GM18858 (cell line): ENCODE measurements around the gene SLC22A1.
A peak's percentile ranks its signal among the peaks of the same experiment; 100 is the strongest.

ENCODE experiments used
- ATAC-seq: cut with Tn5 transposase; IDR thresholded peaks from one replicate; pipeline ENCODE4 v1.9.1; 2021; ENCODE audit not compliant: unreplicated experiment

The SLC22A1 gene

GRCh38 chr6:160167604-160168399 lies 46.2 kb downstream of the SLC22A1 start:
- ATAC-seq, result no peak

DNA sequence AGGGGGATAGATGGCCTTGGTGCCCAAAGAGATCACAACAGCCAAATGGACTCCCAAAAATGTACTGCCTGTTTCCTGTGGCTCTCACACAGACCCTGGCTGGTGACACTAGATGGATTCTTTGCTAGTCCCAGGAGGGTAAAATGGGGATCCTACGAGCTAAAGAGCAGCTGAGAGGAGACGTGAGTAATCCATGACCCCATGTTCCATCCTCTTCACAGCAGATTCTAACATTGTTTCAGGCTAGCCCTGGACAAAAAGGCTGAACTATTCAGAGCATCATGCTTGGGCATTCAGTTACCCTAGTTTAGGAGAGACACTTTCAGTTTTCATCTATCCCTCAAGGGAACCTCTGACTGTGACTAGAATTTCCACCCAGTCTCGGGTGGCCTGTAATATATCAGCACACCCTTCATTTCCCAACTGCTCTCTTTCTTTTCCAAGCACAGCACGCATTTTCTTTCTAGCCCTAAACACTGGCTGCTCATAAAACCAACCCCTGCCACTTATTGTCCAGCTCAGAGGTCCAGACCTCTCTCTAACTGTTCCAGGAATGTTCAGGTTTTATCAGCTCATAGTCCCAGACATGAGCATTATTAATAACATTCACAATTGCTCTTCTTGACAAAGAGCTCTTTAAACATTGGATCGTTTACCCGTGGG lies 48.5 kb downstream of the SLC22A1 start:
- no peak for ATAC-seq

DNA sequence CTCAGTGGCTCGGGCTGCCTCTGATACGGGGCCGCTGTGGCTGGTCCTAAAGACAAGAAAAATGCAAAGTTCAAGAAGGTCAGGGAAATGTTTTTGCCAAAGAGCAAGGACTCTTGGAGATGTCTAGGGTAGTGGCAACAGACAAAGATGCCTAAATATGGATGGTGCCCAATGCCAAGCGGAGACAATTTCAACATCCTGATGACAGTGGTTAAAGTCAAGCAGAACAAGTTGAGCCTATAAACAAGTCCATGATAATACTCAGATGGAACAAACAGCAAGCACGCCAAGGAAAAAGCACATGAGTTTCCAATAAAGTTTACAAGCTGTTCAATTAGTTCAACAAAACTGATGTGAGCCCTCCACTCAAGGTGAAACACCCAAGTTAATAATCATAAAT lies 51.1 kb downstream of the SLC22A1 start:
- ATAC-seq, result no peak

- no peak for ATAC-seq
Measured at GRCh38 chr6:160173806-160174527, 52.4 kb downstream of the SLC22A1 start.

- no peak for ATAC-seq
Measured at GRCh38 chr6:160174681-160175080, 53.1 kb downstream of the SLC22A1 start.

DNA sequence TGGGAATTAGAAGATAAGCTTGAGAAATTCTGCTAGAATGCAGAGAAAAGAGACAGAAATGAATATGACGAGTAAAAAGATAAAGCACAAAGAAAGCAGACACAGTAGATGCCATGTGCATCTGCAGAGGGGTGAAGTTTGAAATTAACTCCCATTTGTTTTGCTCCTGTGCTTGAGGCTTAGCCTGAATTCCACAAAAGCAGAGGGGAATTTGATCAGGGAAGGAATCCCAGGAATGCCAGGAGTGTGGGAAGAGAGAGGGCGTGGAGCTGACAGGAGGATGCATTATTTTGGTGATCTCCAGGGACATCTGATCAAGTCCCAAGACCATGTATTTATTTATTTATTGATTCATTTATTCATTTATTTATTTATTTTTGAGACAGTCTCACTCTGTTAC lies 55.6 kb downstream of the SLC22A1 start:
- ATAC-seq, result no peak

DNA sequence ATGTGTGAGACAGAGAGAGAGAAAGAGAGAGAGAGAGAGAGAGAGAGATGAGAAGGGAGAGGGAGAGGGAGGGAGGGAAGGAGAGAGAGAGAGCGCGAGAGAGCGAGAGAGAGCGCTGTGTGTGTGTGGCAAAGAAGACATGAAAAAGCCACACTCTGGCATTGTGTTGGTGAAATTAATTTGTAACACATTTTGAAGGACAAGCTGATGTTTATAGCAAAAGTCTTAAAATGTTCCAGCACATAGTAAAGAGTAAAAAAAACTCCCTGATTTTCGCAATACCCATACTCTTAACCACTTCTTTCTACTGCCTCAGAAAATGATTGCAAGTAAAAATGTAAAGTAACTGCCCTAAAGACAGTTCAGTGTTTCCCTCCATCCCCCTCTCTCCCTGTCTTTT lies 56.7 kb downstream of the SLC22A1 start:
- no peak for ATAC-seq

- ATAC-seq, result no peak
Measured at GRCh38 chr6:160180706-160181105, 59.1 kb downstream of the SLC22A1 start.

GRCh38 chr6:160188773-160189172 lies 67.2 kb downstream of the SLC22A1 start:
- no peak for ATAC-seq

GRCh38 chr6:160190081-160190480 lies 68.5 kb downstream of the SLC22A1 start:
- ATAC-seq, result no peak

- ATAC-seq, result no peak
Measured at GRCh38 chr6:160190973-160191372, 69.4 kb downstream of the SLC22A1 start.

DNA sequence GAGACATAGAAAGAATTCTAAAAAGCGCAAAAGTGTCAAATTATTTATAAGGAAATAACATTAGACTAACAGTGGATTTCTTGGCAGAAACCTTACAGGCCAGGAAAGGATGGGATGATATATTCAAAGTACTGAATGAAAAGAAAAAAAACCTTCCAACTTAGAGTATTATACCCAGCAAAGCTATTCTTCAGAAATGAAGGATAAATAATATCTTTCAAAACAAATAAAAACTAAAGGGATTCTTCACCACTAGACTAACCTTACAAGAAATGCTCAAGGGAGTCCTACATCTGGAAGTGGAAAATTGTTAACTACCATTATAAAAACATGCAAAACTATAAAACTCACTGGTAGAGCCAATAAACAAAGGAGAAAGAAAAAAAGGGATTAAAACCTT lies 71.2 kb downstream of the SLC22A1 start:
- no peak for ATAC-seq

DNA sequence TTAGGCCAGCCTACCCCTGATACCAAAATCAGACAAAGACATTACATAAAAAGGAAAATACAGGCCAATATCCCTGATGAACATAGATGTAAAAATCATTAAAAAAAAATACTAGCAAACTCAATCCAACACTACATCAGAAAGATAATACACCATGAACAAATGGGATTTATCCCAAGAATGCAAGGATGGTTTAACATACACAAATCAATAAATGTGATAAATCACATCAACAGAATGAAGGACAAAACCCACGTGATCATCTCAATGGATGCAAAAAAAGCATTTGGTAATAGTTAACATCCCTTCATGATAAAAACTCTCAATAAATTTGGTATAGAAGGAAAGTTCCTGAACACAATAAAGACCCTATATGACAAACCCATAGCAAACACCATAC lies 73.2 kb downstream of the SLC22A1 start:
- ATAC-seq, result no peak

- no peak for ATAC-seq
Measured at GRCh38 chr6:160197662-160198061, 76.0 kb downstream of the SLC22A1 start.

DNA sequence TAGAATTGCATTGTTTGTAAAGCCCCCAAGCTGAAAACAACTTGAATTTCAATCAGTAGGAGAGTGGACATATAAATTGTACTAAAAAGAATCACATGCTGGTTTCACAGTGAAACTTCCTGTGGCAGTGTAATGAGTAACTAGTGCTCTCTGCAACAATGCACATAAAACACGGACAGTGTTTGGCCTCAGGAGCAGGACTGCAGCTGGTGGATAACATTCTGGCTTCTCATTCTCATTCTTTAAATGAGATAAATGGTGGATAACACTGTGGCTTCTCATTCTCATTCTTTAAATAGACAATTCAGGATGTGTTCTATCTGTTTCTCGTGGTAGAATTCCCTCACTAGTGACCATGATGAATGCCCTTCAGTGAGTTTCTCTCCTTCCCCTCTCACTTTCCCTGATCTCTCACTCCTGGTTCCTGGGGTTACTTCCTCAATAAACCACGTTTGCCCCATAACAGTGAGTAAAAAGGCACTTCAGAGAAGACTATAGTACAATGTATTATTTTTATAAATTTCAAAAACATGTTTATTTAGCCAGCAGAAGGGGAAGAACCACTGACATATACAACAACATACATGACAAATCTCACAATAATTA lies 77.1 kb downstream of the SLC22A1 start:
- peak; percentile 86 for ATAC-seq

- no peak for ATAC-seq
Measured at GRCh38 chr6:160201061-160201460, 79.4 kb downstream of the SLC22A1 start.

DNA sequence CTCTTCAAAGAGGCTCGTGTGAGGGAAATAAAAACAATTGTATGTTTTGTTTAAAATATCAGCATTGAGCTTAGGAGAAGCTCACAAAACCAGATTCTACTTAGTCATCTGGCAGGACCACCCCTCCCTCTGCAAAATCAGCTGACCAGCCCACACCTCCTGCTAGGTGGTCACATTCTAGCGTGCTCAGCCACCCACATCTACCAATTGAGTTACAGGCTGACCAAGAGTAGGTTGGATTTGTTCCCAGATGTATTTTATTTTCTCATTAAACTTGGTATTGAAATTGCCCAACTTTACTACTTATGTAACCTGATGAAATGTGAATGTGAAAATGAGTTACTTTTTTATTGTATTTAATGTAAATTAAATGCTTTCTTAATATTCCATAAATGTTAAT lies 80.8 kb downstream of the SLC22A1 start:
- ATAC-seq, result no peak

GRCh38 chr6:160203076-160203475 lies 81.5 kb downstream of the SLC22A1 start:
- ATAC-seq, result no peak

DNA sequence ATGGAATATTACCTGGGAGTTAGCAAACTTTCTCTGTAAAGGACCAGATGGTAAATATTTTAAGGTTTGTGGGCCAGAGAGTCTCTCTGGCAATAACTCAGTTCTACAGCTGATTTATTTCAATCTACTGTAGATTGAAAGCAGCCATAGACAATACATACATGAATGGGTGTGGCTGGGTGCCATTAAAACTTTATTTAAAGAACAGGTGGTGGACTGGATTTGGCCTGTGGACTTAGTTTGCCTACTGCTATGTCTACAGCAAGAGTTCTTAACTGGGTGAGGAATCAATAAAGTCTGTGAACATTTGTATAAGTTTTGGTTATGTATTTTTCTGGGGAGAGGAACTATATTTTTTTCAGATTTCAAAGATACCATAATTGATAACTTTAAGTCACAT lies 81.9 kb downstream of the SLC22A1 start:
- no peak for ATAC-seq

- no peak for ATAC-seq
Measured at GRCh38 chr6:160203953-160204352, 82.3 kb downstream of the SLC22A1 start.

DNA sequence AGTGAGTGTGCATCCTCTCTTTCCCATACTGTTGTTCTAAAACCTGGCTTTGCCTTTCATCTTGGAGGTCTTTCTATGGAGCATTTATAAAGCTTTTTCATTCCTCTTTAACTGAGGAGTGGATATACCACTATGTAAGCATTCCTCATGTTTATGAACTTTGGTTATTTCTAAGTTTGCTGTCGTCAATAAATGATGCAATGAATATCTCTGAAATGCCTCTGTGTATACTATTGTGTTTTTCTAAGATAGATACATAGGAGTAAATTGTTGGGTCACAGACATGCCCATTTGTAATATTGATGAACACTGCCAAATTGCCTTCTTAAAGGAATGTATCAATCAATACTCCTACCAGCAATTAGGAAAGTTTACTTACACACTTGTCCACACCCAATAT lies 83.1 kb downstream of the SLC22A1 start:
- no peak for ATAC-seq

DNA sequence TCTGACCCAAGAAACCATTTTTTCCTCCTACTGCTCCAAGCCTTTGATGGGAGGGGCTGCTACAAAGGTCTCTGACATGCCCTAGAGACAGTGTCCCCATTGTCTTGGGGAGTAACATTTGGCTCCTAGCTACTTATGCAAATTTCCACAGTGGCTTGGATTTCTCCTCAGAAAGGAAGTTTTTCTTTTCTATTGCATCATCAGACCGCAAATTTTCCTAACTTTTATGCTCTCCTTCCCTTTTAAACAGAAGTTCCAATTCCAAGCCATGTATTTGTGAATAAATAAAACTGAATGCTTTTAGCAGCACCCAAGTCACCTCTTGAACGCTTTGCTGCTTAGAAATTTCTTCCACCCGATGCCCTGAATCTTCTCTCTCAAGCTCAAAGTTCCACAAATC lies 86.0 kb downstream of the SLC22A1 start:
- ATAC-seq, result no peak
